ENCODE measurements around the gene CLTB.
A peak's percentile ranks its signal among the peaks of the same experiment; 100 is the strongest.

CLTB gene

DNA sequence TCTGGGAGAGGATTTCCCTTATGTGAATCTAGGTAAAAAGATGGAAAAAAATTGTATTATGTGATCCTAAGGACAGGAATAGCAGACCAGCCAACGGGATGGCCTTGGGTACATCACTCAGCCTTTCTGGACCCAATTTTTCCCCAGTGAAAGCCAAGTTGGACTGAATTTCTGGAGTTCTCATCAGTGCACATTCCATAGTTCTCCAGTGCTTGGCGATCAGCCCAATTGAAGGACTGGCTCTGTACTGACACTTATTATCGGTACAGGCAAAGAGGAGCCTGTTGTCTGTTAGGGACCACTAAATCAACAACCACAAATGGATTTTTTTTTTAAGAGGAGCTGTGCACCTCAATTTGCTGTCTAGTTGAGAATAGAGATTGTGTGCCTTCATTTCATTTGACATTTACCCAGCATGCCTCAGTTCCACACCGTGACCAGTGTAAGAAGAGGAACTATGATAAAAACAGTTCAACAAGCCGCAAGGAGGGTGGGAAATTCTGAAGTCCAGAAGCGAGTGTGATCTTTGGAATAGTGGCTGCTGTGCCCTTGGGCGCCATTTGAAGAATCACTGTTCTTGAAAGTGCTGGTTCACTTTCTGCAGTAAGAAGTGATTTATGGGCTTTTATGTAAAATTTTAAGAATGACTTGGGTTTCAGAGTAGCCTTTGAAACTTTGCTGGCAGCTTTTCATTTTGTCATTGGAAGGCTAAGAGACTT, 43.1 kb downstream of the CLTB start:
- no peaks in the 10 kb centered on the region for H3K9me3 ChIP-seq (ENCODE audit: control insufficient read depth, low read length)
- peak overlapping the region; percentile 10 for H3K4me3 ChIP-seq (ENCODE audit: low read length)
- no peaks in the 10 kb centered on the region for H3K27me3 ChIP-seq (replicated peaks; ENCODE audit: control insufficient read depth, insufficient read depth, low read length)
- H3K36me3 ChIP-seq (ENCODE audit: control insufficient read depth, insufficient read depth, low read length, severe bottlenecking) = peaks cover 4% of the 10 kb centered on the region
- H3K9ac ChIP-seq (ENCODE audit: low read length) = no peak overlapping the region
- no peak for DNase-seq (ENCODE audit: low read depth)
- peaks cover 13% of the 10 kb centered on the region for H3K4me1 ChIP-seq (ENCODE audit: control insufficient read depth, insufficient read depth, low read length)

DNA sequence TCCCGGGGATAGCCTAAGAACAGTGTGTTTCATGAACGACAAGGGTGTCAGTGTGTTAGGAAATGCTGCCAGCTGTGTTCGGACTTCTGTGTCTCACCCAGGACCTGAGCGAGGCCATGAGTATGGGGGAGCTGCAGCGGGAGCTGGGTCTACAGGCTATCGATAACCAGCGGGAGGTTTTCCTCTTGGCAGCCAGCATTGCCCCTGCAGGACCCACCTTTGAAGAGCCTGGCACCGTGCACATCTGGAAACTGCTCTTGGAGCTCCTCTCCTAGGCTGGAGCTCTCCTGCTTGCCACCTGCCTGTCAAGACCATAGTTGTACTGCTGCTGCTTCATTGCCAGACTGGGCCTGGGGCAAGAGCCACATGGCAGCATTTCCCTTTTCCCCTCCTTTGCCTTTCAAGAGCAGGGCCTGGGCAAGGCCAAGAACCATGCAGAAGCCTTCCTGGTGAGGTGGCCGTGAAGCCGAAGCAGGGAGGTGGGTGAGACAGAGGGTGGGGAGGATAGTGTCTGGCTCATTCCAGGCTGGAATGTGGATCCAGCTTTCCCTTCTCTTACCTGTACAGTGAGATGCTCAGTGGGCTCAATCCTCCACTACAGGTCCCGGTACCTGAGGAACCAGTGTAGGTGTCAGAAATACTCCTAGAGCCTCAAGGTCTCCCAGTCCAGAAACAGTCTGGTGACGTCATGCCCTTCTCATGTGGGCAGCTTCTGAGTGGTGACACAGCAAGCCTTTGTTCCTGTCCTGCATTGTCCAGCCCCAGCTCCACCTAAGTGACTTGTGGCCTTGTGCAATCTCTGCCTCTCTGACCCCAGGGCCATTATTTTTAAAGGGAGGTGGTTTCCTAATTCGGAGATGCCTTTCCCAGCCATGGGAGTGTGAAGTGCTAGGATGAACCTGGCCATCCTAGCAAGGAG, 44.5 kb downstream of the CLTB start:
- Histone ChIP-seq H3K4me3 (ENCODE audit: low read length) (no peak overlapping the region), H3K9me3 (ENCODE audit: control insufficient read depth, low read length) (no peaks in the 10 kb centered on the region), H3K27me3 (replicated peaks; ENCODE audit: control insufficient read depth, insufficient read depth, low read length) (no peaks in the 10 kb centered on the region), H3K36me3 (ENCODE audit: control insufficient read depth, insufficient read depth, low read length, severe bottlenecking) (peaks cover 4% of the 10 kb centered on the region), H3K9ac (ENCODE audit: low read length) (no peak overlapping the region), H3K4me1 (ENCODE audit: control insufficient read depth, insufficient read depth, low read length) (peaks cover 13% of the 10 kb centered on the region)
- no peak for DNase-seq (ENCODE audit: low read depth)

DNA sequence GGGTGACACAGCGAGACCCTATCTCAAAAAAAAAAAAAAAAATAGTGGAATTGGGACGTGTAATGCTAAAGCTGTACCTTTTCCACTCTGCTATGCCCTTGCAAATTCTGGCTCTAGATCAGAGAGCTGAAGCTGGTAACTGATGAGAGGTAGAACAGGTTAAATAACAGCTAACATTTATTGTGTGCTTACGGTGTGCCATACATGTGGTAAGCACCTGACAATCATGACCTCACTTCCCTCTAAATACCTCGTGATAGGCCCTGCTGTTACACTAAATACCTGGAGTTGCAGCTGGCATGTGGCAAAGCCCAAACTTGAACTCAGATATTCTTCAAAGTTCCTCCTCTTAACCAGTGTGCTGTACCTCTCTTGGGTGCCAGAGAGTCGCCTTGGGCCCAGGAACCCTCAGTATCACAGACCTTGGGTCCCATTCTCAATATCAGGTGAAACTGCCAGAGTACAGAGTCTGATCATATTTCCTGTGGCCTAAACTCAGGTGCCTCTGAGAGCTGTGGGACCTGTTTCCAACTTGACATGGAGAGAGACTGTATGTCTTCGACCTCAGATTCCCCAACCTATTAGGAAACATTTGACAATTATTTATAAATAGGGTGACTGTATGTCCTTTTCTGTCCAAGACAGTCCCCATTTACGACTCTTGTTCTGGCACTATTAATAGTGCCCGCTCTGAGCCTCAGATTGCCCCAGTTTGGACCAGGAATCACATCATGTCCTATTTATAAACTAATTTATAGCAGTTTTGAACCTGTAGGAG, 46.2 kb downstream of the CLTB start:
- H3K9ac ChIP-seq (ENCODE audit: low read length) = no peak overlapping the region
- H3K36me3 ChIP-seq (ENCODE audit: control insufficient read depth, insufficient read depth, low read length, severe bottlenecking) = peaks cover 4% of the 10 kb centered on the region
- no peak overlapping the region for H3K4me3 ChIP-seq (ENCODE audit: low read length)

DNA sequence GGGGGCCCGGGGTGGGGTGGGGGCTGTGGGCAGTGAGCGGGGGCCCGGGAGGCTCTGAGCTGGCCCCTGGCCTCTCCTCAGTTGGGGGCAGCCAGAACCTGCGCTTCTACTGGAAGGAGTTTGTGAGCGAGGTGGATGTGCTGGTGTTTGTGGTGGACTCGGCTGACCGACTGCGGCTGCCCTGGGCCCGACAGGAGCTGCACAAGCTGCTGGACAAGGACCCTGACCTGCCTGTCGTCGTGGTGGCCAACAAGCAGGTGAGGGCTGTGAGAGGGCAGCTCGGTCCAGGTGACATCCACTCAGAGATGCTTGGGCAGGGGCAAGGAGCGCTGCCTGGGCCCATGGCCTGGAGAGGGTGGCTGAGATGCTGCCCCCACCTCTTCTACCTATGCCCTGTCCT, 47.6 kb downstream of the CLTB start:
- DNase-seq (ENCODE audit: low read depth) = no peak
- no peaks in the 10 kb centered on the region for H3K27me3 ChIP-seq (replicated peaks; ENCODE audit: control insufficient read depth, insufficient read depth, low read length)
- H3K4me1 ChIP-seq (ENCODE audit: control insufficient read depth, insufficient read depth, low read length) = peaks cover 20% of the 10 kb centered on the region
- H3K9ac ChIP-seq (ENCODE audit: low read length) = no peak overlapping the region
- H3K4me3 ChIP-seq (ENCODE audit: low read length) = no peak overlapping the region
- H3K9me3 ChIP-seq (ENCODE audit: control insufficient read depth, low read length) = no peaks in the 10 kb centered on the region
- H3K36me3 ChIP-seq (ENCODE audit: control insufficient read depth, insufficient read depth, low read length, severe bottlenecking) = peaks cover 4% of the 10 kb centered on the region

More for the DNA sequence above, 46.2 kb downstream of the CLTB start:
- DNase-seq (ENCODE audit: low read depth) = no peak
- no peaks in the 10 kb centered on the region for H3K27me3 ChIP-seq (replicated peaks; ENCODE audit: control insufficient read depth, insufficient read depth, low read length)
- no peaks in the 10 kb centered on the region for H3K9me3 ChIP-seq (ENCODE audit: control insufficient read depth, low read length)
- peaks cover 18% of the 10 kb centered on the region for H3K4me1 ChIP-seq (ENCODE audit: control insufficient read depth, insufficient read depth, low read length)

DNA sequence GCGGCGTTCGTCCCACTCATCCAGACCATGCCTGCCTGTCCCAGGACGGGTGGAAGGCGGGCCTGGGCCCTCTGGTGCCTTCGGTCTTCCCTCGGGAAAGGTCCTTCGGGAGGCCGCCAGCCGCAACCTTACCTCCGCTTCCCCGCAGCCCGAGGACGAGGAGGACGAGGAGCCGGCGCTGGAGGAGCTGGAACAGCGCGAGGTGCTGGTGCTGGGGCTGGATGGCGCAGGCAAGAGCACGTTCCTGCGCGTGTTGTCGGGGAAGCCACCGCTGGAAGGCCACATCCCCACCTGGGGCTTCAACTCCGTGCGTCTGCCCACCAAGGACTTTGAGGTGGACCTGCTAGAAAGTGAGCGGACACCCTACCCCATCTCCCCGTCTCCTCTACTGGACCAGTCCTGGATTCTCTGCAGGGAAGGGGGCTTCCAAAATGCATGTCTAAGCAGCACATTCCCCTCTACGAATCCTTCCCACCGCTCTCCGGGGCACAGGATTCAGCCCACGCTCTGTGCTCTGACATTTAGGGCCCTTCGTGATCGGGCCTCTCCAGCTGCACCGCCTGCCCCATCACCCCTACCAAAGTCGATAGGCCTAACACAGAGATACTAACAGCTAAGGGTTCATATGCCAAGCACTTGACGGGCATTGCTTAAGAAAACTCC, 50.0 kb downstream of the CLTB start:
- H3K27me3 ChIP-seq (replicated peaks; ENCODE audit: control insufficient read depth, insufficient read depth, low read length) = no peaks in the 10 kb centered on the region
- peak overlapping the region; percentile 89 for H3K9ac ChIP-seq (ENCODE audit: low read length)
- H3K4me1 ChIP-seq (ENCODE audit: control insufficient read depth, insufficient read depth, low read length) = peaks cover 13% of the 10 kb centered on the region
- DNase-seq (ENCODE audit: low read depth) = no peak
- no peaks in the 10 kb centered on the region for H3K9me3 ChIP-seq (ENCODE audit: control insufficient read depth, low read length)
- H3K36me3 ChIP-seq (ENCODE audit: control insufficient read depth, insufficient read depth, low read length, severe bottlenecking) = peaks cover 4% of the 10 kb centered on the region
- peak overlapping the region; percentile 89 for H3K4me3 ChIP-seq (ENCODE audit: low read length)

DNA sequence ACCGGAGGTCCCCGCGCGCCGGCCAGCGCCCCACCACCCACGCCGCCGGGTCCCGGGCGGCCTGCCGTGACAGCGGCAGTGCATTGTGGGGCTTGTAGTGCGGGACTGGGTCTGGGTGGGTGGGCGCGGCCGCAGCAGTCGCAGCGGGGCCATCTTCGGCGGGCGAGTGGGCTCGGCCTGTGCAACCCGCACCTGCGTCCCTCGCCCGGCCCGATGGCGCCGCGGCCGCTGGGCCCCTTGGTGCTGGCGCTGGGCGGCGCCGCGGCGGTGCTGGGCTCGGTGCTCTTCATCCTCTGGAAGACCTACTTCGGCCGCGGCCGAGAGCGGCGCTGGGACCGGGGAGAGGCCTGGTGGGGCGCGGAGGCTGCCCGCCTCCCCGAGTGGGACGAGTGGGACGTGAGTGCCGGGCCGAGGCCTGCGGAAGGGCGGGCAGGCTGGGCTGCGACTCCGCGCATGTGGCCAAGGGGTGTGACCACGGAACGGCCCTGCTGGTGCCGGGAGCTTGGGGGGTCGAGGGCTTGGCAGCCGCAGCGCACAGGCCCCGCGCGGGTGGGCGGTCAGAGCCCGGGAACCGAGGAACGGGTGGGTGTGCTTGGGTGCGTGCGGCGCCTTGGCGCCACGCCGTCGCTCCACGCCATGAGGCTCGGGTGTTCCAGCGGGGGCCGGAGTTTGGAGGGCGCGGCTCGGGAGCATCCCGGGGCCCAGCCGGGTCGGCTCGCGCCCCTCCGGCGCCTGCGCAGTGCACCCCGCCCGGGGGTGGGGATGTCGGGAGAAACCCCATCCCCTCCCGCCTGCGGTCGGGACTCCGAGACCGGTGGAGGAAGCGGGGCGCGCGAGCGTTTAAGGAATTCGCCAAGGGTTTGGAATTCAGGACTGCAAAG, 50.7 kb downstream of the CLTB start, which contains the start of gene ARL10:
ARL10 (plus strand) TSS at position 137 of the 881 bp plus-strand sequence; CDS start at position 214, 77 bp downstream.
- H3K36me3 ChIP-seq (ENCODE audit: control insufficient read depth, insufficient read depth, low read length, severe bottlenecking) = peaks cover 4% of the 10 kb centered on the region
- H3K4me3 ChIP-seq (ENCODE audit: low read length) = peak within 1 kb of the TSS; percentile 89
- no peaks in the 10 kb centered on the region for H3K27me3 ChIP-seq (replicated peaks; ENCODE audit: control insufficient read depth, insufficient read depth, low read length)
- H3K4me1 ChIP-seq (ENCODE audit: control insufficient read depth, insufficient read depth, low read length) = peaks cover 13% of the 10 kb centered on the region
- peak; percentile 84 for DNase-seq (ENCODE audit: low read depth)
- H3K9ac ChIP-seq (ENCODE audit: low read length) = peak within 1 kb of the TSS; percentile 89
- H3K9me3 ChIP-seq (ENCODE audit: control insufficient read depth, low read length) = no peaks in the 10 kb centered on the region

DNA sequence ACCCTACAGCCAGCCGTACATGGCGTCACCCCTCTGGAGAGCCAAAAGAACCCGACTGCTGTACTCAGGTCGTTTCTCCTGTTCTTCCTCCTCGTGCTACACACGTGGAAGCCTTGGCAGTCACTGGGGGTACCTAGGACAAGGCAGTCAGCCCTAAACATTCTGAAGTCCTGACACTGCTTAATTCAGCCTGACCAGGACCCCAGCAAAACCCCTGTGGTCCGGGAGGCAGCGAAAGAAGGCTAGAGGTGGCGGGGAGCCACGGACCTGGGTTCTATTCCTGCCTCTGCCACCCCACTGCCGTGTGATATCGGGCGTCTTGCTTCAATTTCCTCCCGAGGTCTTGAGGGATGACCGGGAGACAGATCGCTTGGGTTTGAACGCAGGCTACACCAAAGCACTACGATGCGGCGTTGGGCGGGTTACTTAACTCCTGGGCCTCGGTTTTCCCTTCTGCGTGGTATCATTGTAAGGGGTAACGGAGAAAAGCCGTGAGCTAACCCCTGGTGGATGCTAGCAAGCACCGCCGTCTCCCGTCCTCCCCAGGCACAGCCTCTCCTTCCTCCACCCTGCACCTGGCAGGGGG, 51.5 kb downstream of the CLTB start:
- Histone ChIP-seq H3K9me3 (ENCODE audit: control insufficient read depth, low read length) (no peaks in the 10 kb centered on the region), H3K4me3 (ENCODE audit: low read length) (peak overlapping the region; percentile 89), H3K27me3 (replicated peaks; ENCODE audit: control insufficient read depth, insufficient read depth, low read length) (no peaks in the 10 kb centered on the region), H3K36me3 (ENCODE audit: control insufficient read depth, insufficient read depth, low read length, severe bottlenecking) (peaks cover 4% of the 10 kb centered on the region), H3K9ac (ENCODE audit: low read length) (peak overlapping the region; percentile 89), H3K4me1 (ENCODE audit: control insufficient read depth, insufficient read depth, low read length) (peaks cover 14% of the 10 kb centered on the region)
- DNase-seq (ENCODE audit: low read depth) = no peak

DNA sequence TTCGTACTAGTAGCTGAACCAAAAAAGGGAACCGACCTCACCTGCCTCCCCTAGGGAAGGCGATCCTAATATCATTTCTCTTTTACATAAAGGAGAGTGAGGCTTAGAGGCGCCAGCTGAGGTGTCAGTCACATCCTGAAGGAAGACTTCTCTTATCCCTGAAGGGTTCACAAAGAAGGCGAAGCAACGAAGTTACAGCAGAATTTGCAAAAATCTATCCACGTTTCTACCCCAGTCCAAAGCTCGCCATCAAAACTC, 54.2 kb downstream of the CLTB start:
- Histone ChIP-seq H3K4me1 (ENCODE audit: control insufficient read depth, insufficient read depth, low read length) (peaks cover 18% of the 10 kb centered on the region), H3K4me3 (ENCODE audit: low read length) (peak overlapping the region; percentile 94), H3K9me3 (ENCODE audit: control insufficient read depth, low read length) (no peaks in the 10 kb centered on the region), H3K9ac (ENCODE audit: low read length) (peak overlapping the region; percentile 96), H3K36me3 (ENCODE audit: control insufficient read depth, insufficient read depth, low read length, severe bottlenecking) (peaks cover 5% of the 10 kb centered on the region), H3K27me3 (replicated peaks; ENCODE audit: control insufficient read depth, insufficient read depth, low read length) (no peaks in the 10 kb centered on the region)
- no peak for DNase-seq (ENCODE audit: low read depth)

DNA sequence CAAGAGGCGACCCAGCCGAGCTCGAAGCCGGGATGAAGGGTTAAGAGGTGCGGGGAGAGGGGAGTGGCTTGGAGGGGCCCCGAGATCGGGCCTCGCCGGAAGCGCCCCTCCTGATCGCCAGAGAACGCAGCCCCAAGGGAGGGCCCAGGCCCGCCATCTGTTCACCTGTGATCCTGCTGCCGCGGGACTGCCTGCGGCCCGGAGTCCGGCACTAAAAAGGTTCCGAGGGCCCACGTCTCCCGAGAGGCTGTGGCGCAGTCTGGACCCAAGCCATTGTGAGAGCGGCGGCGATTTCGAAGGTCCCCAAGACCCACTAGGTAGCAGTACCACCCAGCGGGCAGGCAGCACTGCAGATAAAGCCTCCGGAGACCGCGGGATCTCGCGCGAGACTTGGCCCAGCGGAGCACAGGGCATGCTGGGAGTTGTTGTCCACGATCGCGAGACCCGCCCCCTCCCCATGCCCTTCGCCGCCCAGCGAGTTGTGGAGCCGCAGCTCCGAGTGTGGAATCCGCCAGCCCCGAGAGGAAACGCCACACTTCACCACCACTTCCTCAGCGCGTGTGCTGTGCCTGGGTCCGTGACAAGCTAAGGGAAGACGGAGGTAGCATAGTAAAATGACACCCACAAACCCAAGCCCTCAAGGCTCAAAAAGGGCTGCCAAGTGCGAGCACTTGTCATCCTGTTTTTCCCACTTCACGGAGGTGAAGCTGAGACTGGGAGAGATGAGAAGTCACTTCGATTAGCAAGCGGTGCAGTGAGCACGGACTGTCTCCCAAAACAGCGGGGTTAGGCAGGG, 54.7 kb downstream of the CLTB start, which contains the start of gene KIAA1191:
KIAA1191 (minus strand) TSS at position 328 of the 796 bp plus-strand sequence. CDS start 2,256 bp downstream, outside the sequence.
- Histone ChIP-seq H3K4me3 (ENCODE audit: low read length) (peak within 1 kb of the TSS; percentile 94), H3K27me3 (replicated peaks; ENCODE audit: control insufficient read depth, insufficient read depth, low read length) (no peaks in the 10 kb centered on the region), H3K4me1 (ENCODE audit: control insufficient read depth, insufficient read depth, low read length) (peaks cover 18% of the 10 kb centered on the region), H3K36me3 (ENCODE audit: control insufficient read depth, insufficient read depth, low read length, severe bottlenecking) (peaks cover 8% of the 10 kb centered on the region), H3K9me3 (ENCODE audit: control insufficient read depth, low read length) (no peaks in the 10 kb centered on the region), H3K9ac (ENCODE audit: low read length) (peak within 1 kb of the TSS; percentile 96)
- peak; percentile 97 for DNase-seq (ENCODE audit: low read depth)

Data from adipocyte (in vitro differentiated cells).